HG02642 (cell line): ENCODE results near the gene DUSP1.

ENCODE experiments used
- ATAC-seq: cut with Tn5 transposase; IDR thresholded peaks from one replicate; pipeline ENCODE4 v1.9.1; 2021; ENCODE audit warnings: mild to moderate bottlenecking; ENCODE audit not compliant: unreplicated experiment, poor library complexity

The DUSP1 gene

DNA sequence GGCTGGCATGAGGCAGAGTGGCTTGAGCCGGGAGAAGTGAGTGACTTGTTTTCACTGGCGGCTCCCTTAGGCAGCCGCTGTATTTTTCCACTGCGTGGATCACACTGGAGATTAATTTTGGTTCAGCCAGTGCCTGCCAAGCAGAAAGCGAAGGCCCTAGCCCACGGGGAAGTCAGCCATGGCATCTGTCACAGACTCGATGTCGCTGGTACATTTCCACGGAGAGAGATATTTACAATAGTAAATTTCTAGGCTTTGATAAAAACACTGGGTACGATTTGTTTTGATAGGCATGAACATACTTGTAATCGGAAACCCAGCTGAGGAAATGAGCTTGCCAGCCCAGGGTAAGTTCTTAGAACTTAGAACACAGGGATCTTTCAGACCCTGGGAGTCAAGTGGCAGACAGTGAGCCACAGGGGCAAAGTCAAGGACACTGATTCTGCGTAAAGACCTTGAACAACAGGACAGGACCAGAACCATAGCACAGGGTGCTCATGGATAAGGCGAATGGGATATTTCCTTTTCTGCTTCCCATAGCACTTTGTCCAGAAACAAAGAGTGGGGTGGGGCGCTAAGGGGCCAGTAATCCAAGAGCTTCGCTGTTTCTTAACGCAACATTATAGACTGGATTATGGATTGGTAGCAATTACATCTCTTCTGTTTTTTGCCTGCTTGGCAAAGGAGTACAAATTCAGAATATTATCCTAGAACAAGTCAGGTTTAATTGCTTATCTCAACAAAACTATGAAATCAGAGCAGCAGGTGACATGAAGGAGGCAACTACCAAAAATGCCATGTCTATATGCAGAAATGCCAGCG lies 4.5 kb downstream of the DUSP1 start:
- ATAC-seq: no peak

- no peak for ATAC-seq
Measured at GRCh38 chr5:172765766-172766286, 5.2 kb downstream of the DUSP1 start.

DNA sequence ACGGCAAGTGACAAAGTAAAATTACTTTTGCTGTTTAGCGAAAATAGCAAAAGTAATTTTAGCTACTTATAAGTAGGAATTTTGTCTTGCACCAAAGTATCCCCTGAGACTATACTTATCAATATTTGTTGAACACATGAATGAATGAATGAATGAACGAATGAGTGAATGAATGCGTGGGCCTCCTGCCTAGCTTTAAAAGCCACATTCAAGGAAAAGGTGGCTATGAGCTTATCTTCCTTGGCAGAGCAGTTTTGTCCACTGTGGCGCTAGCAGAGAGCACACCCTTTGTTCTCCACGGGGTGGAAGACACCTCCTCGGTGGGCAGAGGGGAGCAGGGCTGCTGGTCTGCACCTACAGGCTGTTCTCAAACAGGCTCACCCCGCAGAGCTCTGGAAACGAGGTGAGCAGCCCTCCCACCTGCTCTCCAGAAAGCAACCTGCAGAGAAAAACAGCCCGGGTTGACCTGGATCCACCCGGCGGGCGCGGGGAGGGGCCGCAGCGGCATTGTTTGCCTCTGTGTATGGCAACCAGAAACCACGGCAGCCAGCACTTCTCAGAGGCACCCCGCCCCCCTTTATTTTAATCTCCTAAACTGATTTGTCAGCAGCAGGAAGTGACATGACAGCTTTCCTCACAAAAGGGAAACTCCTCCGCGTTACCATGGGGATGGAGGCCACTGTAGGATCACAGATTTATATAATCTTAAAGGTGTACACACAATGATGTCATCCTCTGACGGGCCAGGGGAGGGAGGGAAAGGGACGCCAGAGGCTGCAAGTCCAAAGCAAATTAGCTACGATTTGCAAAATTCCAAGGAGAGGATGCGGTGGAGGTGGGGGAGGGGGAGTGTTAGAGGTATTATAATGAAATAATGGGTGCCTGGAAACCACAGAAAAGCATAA lies 5.9 kb downstream of the DUSP1 start:
- peak; percentile 84 for ATAC-seq

- no peak for ATAC-seq
Measured at GRCh38 chr5:172763120-172763464, 7.9 kb downstream of the DUSP1 start.

- ATAC-seq: no peak
Measured at GRCh38 chr5:172762214-172763119, 8.5 kb downstream of the DUSP1 start.

- no peak for ATAC-seq
Measured at GRCh38 chr5:172760959-172761358, 10.0 kb downstream of the DUSP1 start.

DNA sequence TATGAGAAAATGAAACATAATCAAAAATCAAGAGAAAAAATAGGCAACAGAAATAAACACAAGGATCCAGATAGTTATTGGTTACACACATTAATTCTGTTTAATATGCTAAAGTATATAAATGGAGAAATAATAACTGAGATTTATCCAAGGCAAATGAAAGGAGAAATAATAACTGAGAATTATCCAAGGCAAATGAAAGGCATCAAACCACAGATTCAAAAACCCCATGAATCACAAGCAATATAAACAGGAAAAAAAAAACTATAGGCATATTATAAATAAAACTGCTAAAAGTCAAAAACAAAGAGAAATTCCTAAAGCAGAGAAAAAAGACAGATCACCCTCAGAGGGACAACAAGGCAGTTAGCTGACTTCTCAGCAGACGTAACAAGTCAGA lies 10.9 kb downstream of the DUSP1 start:
- no peak for ATAC-seq

DNA sequence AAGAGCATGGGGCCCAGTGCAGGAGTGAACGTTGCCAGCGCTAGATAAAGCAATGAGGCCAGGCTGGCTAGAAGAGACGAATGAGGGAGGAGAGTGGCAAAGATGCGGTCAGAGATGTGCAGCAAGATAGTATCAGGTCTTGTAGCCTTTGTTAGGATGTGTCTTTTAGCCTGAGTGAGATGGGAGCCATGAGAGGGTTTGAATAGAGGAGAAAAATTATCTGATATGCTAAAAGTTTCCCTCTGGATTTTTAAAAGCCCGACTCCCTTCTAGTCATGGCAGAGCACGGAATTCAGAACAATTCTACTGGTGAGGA lies 12.2 kb downstream of the DUSP1 start:
- no peak for ATAC-seq

- no peak for ATAC-seq
Measured at GRCh38 chr5:172758077-172758833, 12.7 kb downstream of the DUSP1 start.

- no peak for ATAC-seq
Measured at GRCh38 chr5:172757394-172758010, 13.5 kb downstream of the DUSP1 start.

GRCh38 chr5:172756764-172757393 lies 14.1 kb downstream of the DUSP1 start:
- no peak for ATAC-seq

DNA sequence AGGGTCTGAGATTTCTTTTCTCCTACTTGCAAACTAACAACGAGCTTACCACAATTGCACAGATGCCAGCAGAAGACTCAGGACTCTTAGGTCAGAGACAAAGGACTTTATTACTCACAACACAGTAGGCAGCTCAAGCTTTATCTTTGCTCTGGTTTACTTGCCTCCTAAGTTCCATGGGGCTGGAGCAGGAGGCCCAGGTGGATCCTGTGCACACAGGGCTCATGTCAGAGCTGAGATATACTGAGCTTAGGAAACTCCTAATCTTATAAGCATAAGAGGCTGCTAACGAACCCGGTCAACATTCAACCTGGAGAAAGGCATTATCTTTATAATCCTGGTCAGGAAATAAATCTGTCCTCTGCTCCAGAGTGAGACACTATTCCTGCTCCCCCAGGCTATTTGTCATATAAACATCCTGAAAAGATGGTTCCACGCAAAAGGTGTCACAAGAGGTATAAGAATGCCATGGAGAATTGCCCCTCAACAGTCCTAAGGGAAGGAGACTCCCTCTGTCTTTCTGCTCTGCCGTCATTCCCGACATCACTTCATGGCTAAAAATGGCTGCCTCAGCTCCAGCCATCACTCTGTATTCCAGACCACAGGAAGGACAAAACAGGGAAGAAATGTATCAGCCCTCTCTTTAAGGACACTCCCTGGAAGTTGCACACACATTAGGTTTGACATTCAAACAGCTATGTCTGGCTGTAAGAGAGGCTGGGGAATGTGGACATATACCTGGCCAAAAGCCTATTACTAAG lies 16.2 kb downstream of the DUSP1 start:
- ATAC-seq: no peak

DNA sequence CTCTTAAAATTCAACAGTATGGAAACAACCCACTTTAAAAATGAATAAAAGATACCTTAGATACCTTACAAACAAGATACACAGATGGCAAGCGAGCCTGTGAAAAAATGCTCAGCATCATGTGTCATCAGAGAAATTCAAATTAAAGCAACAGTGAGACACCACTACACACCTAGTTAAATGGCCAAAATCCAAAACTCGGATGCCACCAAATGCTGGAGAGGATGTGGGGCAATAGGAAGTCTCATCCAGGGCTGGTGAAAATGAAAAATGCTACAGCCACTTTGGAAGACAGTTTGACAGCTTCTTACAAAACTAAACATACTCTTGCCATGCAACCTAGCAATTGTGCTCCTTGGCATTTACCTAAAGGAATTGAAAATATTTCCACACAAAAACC lies 17.9 kb downstream of the DUSP1 start:
- ATAC-seq: no peak

DNA sequence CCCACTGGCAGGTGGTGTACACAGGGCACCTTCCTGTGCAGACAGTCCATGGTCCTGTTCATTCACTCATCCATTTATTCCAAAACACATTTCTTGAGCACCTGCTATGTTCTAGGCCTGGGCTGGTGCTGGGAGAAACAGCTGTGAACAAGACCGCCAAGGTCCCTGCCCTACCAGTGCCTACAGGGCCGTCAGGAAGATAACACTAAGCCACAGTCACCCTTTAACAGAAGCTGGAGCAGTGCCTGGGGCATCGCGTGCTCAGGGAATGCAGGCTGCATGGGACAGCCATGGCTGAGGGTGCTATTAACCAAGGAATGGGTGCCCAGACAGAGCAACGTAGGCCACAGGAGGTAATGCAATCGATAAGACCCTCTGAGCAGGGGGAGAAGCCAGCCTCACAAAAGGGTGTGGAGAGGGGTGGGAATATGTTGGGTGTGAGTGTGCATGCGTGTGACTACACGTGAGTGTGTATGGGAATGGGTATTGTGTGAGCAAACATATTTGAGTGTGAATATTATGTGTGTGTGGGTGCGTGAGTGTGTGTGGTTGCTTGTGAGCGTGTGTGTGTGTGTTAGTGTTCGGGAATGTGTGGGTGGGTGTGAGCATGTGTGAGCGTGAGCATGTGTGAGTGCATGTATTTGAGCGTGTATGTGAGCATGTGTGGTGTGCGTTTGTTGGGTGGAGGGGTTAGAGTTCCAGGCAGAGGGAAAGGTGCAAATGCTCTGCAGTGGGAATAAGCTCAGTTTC lies 19.1 kb downstream of the DUSP1 start:
- no peak for ATAC-seq

DNA sequence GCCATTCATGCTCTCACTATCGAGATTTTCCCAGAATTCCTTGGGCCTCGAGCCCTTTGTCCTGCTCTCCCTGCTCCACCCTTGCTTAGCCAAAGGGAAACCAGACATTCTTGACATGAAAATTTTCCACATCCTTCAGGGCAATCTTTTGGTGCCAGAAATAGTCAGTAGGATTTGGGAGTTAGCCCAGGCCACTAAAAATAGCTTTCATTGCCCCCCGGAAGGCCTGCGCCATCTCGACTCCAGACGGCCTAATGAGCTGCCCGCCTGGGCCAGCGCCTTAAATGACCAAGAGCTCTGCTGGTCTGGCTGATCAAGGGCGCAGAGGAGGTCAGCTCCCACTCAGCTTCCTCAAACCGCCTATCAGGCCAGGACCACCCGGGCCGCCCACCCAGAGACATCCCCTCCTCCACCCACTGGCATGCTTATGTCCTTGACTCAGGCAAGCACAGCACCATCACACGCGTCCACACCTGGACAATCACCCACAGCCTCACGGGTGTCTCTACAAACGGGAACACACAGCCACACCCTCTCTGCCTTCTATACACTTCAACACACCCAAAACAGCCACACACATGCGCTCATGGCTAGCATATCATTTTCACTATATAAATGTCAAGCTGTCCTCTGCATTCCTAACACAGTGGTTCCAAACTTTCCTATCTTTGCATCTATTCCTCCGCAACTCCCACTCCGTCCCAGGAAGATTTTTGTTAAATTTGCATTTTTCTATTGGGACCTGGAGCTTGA lies 20.9 kb downstream of the DUSP1 start:
- no peak for ATAC-seq

GRCh38 chr5:172749076-172749475 lies 21.9 kb downstream of the DUSP1 start:
- no peak for ATAC-seq

GRCh38 chr5:172748341-172748843 lies 22.6 kb downstream of the DUSP1 start:
- no peak for ATAC-seq
